Thoracic aorta (tissue), 2 donors: ENCODE data around the gene CTNNAL1. TPM values are rescaled to one million over a fixed set of nuclear protein-coding genes. Genes with fewer than 3 reads are reported as not detected.
A peak's percentile ranks its signal among the peaks of the same experiment; 100 is the strongest.

ENCODE experiments used
- ATAC-seq: fragments of 150-250 bp; one replicate; pipeline ENCODE4 v1.8.0; 2017; ENCODE audit warnings: low read depth; ENCODE audit not compliant: insufficient number of reproducible peaks, low FRiP score
- DNase-seq: peaks from one replicate; pipeline ENCODE4 v3.0.0-alpha.2; 2020; ENCODE audit warnings: low spot score
- H3K27ac ChIP-seq, 2 donors: fragments of 200-600 bp; sonication (generic); 1 replicate in 1 of 2; 2 replicates in 1 of 2; pipeline ENCODE4 v1.5.1; 2016; ENCODE audit warnings: mild to moderate bottlenecking in 2 of 2, moderate library complexity in 2 of 2
- H3K27me3 ChIP-seq: fragments of 200-600 bp; sonication (generic); replicated peaks from 2 replicates; pipeline ENCODE4 v1.6.0; 2016; ENCODE audit warnings: mild to moderate bottlenecking; ENCODE audit not compliant: insufficient read depth
- H3K36me3 ChIP-seq: fragments of 200-600 bp; sonication (generic); one replicate; pipeline ENCODE4 v1.5.1; 2016
- H3K4me1 ChIP-seq, 2 donors: fragments of 200-600 bp; sonication (generic); 1 replicate in 1 of 2; 2 replicates in 1 of 2; pipeline versions ENCODE4 v1.5.1 to v1.6.0; 2016; ENCODE audit warnings: low read depth in 2 of 2, mild to moderate bottlenecking in 1 of 2; ENCODE audit not compliant: control insufficient read depth in 1 of 2
- H3K4me3 ChIP-seq: fragments of 200-600 bp; sonication (generic); 2 replicates; pipeline ENCODE4 v1.5.1; 2016; ENCODE audit warnings: mild to moderate bottlenecking
- H3K9me3 ChIP-seq: fragments of 200-600 bp; sonication (generic); 2 replicates; pipeline ENCODE4 v1.5.1; 2016
- total RNA-seq, 2 donors: library from RNA; depleted of rRNA; stranded (reverse); fragments of >200 nt; gene quantifications; one replicate each; pipeline versions ENCODE4 v1.1.0 to v1.2.3, GENCODE V29; 2016
- TF ChIP-seq, protein P1 (sequence below): fragments of 200-600 bp; sonication (generic); IDR thresholded peaks from one replicate; pipeline ENCODE4 v1.5.1; 2019; ENCODE audit warnings: antibody characterized with exemption

The CTNNAL1 gene
- total RNA-seq, 2 donors from 2014 or later: 41.8 to 45.0 TPM

GRCh38 chr9:109027176-109027575 is 13.9 kb upstream of the CTNNAL1 start:
- no peak for DNase-seq
- H3K4me3 ChIP-seq: no peak overlapping the region

GRCh38 chr9:109026306-109026705 is 13.0 kb upstream of the CTNNAL1 start:
- Histone ChIP-seq H3K27me3 (no peaks in the 10 kb centered on the region), H3K36me3 (no peaks in the 10 kb centered on the region), H3K9me3 (no peaks in the 10 kb centered on the region), H3K4me1 (peaks cover 7 to 27% of the 10 kb centered on the region in 2 donors), H3K4me3 (no peak overlapping the region), H3K27ac (no peak overlapping the region)
- TF ChIP-seq, protein P1, sequence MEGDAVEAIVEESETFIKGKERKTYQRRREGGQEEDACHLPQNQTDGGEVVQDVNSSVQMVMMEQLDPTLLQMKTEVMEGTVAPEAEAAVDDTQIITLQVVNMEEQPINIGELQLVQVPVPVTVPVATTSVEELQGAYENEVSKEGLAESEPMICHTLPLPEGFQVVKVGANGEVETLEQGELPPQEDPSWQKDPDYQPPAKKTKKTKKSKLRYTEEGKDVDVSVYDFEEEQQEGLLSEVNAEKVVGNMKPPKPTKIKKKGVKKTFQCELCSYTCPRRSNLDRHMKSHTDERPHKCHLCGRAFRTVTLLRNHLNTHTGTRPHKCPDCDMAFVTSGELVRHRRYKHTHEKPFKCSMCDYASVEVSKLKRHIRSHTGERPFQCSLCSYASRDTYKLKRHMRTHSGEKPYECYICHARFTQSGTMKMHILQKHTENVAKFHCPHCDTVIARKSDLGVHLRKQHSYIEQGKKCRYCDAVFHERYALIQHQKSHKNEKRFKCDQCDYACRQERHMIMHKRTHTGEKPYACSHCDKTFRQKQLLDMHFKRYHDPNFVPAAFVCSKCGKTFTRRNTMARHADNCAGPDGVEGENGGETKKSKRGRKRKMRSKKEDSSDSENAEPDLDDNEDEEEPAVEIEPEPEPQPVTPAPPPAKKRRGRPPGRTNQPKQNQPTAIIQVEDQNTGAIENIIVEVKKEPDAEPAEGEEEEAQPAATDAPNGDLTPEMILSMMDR: no peak
- ATAC-seq (no peak), DNase-seq (no peak)

More at GRCh38 chr9:109027176-109027575, 13.9 kb upstream of the CTNNAL1 start:
- Histone ChIP-seq H3K27ac (peak overlapping the region in 1 of 2 donors; percentile 28), H3K27me3 (no peaks in the 10 kb centered on the region), H3K9me3 (no peaks in the 10 kb centered on the region), H3K36me3 (no peaks in the 10 kb centered on the region), H3K4me1 (peaks cover 7 to 27% of the 10 kb centered on the region in 2 donors)
- ATAC-seq: no peak
- TF ChIP-seq, protein P1: no peak

GRCh38 chr9:109022873-109023272 is 9.6 kb upstream of the CTNNAL1 start:
- Histone ChIP-seq H3K36me3 (peaks cover 7% of the 10 kb centered on the region), H3K9me3 (no peaks in the 10 kb centered on the region), H3K4me1 (peaks cover 7 to 25% of the 10 kb centered on the region in 2 donors), H3K27me3 (no peaks in the 10 kb centered on the region), H3K27ac (no peak overlapping the region), H3K4me3 (no peak overlapping the region)
- TF ChIP-seq, protein P1: no peak
- DNase-seq (no peak), ATAC-seq (no peak)

GRCh38 chr9:109020581-109021511 is 7.5 kb upstream of the CTNNAL1 start:
- H3K4me3 ChIP-seq: no peak overlapping the region
- no peaks in the 10 kb centered on the region for H3K9me3 ChIP-seq
- H3K36me3 ChIP-seq: peaks cover 7% of the 10 kb centered on the region
- DNase-seq (no peak), ATAC-seq (no peak)
- TF ChIP-seq, protein P1: no peak
- H3K27me3 ChIP-seq: no peaks in the 10 kb centered on the region
- H3K4me1 ChIP-seq: peaks cover 0 to 5% of the 10 kb centered on the region in 2 donors
- no peak overlapping the region for H3K27ac ChIP-seq

DNA sequence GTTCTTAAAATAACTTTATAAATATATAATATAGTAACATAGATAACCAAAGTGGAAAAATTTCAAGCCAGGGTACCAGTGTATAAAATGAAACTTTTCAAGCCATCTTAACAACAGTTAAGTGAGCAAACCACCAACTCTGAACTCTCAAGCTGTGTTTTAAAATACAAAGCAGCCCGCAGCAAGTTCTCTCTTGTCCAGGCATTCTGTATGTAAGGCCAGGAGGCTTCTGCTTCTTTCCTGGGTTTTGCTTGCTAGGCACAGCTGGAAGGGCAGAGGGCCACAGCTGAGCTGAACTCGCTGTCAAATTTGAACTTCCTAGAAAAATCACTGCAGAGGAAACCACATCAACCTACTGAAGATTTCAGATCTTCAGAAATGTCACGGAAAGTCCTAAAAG is 6.8 kb upstream of the CTNNAL1 start:
- Histone ChIP-seq H3K36me3 (peaks cover 7% of the 10 kb centered on the region), H3K4me3 (no peak overlapping the region), H3K27ac (no peak overlapping the region), H3K9me3 (no peaks in the 10 kb centered on the region), H3K4me1 (no peaks in the 10 kb centered on the region), H3K27me3 (no peaks in the 10 kb centered on the region)
- ATAC-seq: no peak
- no peak for DNase-seq
- TF ChIP-seq, protein P1: no peak
